K562 (cell line): ENCODE results near the gene HPD. TPM values are rescaled to one million over a fixed set of nuclear protein-coding genes. Genes with fewer than 3 reads are reported as not detected.

ENCODE experiments used
- ARID4B ChIP-seq: sonication (generic); formaldehyde crosslinking; IDR thresholded peaks from 2 replicates; pipeline ENCODE4 v1.8.0; 2022; ENCODE audit warnings: mild to moderate bottlenecking, missing genetic modification reagents
- ATF4 ChIP-seq: fragments of 450-650 bp; formaldehyde crosslinking; IDR thresholded peaks from 2 replicates; pipeline ENCODE4 v1.4.0; 2022; ENCODE audit warnings: mild to moderate bottlenecking, moderate library complexity
- HOMEZ ChIP-seq: fragments of 250-450 bp; sonication (Bioruptor Pico); IDR thresholded peaks from 2 replicates; pipeline ENCODE4 v1.4.0; 2020; ENCODE audit warnings: mild to moderate bottlenecking, moderate library complexity
- MAFG ChIP-seq: fragments of 450-650 bp; conservative IDR thresholded peaks from 2 replicates; pipeline ENCODE4 v1.6.1; 2016; ENCODE audit warnings: missing genetic modification characterization, missing compliant biosample characterization
- MAZ ChIP-seq, 2 experiments: fragments of 450-650 bp in 1 of 2; sonication (generic) in 1 of 2; formaldehyde crosslinking; IDR thresholded peaks in 1 of 2; conservative IDR thresholded peaks in 1 of 2; 2 replicates each; pipeline versions ENCODE4 v1.4.0 to v1.5.0; 2020; ENCODE audit warnings: mild to moderate bottlenecking in 1 of 2, missing genetic modification reagents in 1 of 2
- MTF1 ChIP-seq: fragments of 250-450 bp; sonication (Bioruptor Pico); IDR thresholded peaks from 2 replicates; pipeline ENCODE4 v1.9.0; 2021; ENCODE audit warnings: moderate library complexity, mild to moderate bottlenecking, inconsistent platforms, borderline replicate concordance
- RFX5 ChIP-seq: IDR thresholded peaks from 2 replicates; pipeline ENCODE4 v1.6.1; 2011; ENCODE audit warnings: low read depth, mild to moderate bottlenecking, improper control_type of control experiment, low read length
- RFX7 ChIP-seq: fragments of 250-450 bp; sonication (Bioruptor Pico); IDR thresholded peaks from 2 replicates; pipeline ENCODE4 v1.5.1; 2021; ENCODE audit warnings: mild to moderate bottlenecking
- TBP ChIP-seq: optimal IDR thresholded peaks from 2 replicates; pipeline ENCODE3; 2011; ENCODE audit warnings: low read depth, low read length, improper control_type of control experiment
- TSC22D4 ChIP-seq: fragments of 450-650 bp; IDR thresholded peaks from 2 replicates; pipeline ENCODE4 v1.6.1; 2016; ENCODE audit warnings: missing genetic modification characterization, missing biosample characterization, control low read depth
- ZNF134 ChIP-seq: fragments of 250-450 bp; sonication (Bioruptor Pico); conservative IDR thresholded peaks from 2 replicates; pipeline ENCODE4 v1.4.0; 2020
- ZNF785 ChIP-seq: fragments of 250-450 bp; sonication (Bioruptor Pico); IDR thresholded peaks from 2 replicates; pipeline ENCODE4 v1.4.0; 2020; ENCODE audit warnings: mild to moderate bottlenecking
- polyA plus RNA-seq, 8 experiments: library from polyadenylated mRNA; depleted of rRNA in 4 of 8; stranded (reverse) in 5 of 8; unstranded in 3 of 8; fragments of >200 nt; fragmentation: Nextera tagmentation in 2 of 8; fragmentation: Illumina TruSeq in 1 of 8; extraction: Ambion mirVana in 2 of 8; extraction: Trizol in 1 of 8; gene quantifications; 2 replicates each; pipeline versions ENCODE4 v1.2.1 to v1.2.3, GENCODE V29; 2011 to 2014; ENCODE audit warnings: inconsistent platforms in 1 of 8, missing spikeins in 1 of 8
- total RNA-seq, 7 experiments: library from RNA; depleted of rRNA in 6 of 7; stranded (reverse); fragments of >200 nt in 6 of 7; fragmentation: Illumina TruSeq in 2 of 7; extraction: Trizol in 2 of 7; gene quantifications; 2 replicates each; pipeline versions ENCODE4 v1.2.1 to v1.2.3, GENCODE V29; 2011 to 2021; ENCODE audit warnings: low replicate concordance in 1 of 7
- TF ChIP-seq, protein P1 (sequence below), 2 experiments: fragments of 450-650 bp in 1 of 2; IDR thresholded peaks; 2 replicates each; pipeline ENCODE4 v1.6.1; 2011 to 2017; ENCODE audit warnings: low read depth in 2 of 2, antibody characterized with exemption in 1 of 2, borderline replicate concordance in 1 of 2, low read length in 1 of 2, mild to moderate bottlenecking in 1 of 2, mixed read lengths in 1 of 2; ENCODE audit not compliant: control insufficient read depth in 1 of 2

HPD gene
- total and polyA plus RNA-seq, 9 of the 15 experiments (the other 6 are each of a cell fraction or from before 2014, with no cell fraction given) = 0.06 to 0.29 (median 0.07) TPM; not detected in 4

DNA sequence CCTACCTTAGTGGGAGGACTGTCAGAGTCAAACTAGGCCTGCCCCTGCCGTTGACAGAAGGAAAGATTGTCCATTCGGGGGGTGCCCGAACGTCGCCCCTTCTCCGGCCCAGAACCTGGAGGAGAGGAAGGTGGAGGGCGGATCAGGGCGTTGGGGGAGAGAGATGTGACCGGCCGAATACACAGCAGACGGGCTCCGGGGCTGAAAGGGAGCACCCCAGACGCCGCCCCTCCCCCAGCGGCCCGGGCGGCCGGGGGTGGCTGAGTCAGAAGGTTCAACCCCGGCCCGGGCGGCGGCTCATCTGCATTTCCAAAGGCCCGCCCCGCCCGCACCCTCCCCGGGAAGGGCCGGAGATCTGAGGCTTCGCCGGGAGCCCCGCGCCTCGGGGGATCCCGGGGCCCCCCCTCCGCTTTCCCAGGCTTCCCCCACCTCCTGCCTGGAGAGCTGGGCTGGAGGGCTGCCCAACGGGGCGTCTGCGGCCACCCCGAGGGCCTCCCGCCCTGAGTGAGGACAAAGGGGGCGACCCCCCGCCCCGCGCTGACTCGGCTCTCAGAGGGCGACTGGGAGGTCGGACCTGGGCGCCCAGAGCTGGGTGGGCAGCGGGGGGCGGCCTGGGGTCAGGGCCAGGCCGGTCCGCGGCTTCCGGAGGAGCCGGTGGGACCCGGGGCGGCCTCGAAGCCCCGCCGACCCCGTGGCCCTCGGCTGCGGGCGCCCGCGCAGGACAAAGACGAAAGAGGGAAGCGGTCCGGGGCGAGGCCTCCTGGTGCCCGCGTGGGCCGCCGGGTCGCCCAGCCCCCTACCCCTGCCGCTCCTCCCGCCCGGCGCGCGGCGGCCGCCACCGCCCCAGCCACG lies 58.6 kb downstream of the HPD start (continued):
- TF ChIP-seq ARID4B = no peak
- TF ChIP-seq ZNF785 (CRISPR knock-in tag) = no peak
- peak; percentile 46 for TF ChIP-seq TBP
- TF ChIP-seq, protein P1, sequence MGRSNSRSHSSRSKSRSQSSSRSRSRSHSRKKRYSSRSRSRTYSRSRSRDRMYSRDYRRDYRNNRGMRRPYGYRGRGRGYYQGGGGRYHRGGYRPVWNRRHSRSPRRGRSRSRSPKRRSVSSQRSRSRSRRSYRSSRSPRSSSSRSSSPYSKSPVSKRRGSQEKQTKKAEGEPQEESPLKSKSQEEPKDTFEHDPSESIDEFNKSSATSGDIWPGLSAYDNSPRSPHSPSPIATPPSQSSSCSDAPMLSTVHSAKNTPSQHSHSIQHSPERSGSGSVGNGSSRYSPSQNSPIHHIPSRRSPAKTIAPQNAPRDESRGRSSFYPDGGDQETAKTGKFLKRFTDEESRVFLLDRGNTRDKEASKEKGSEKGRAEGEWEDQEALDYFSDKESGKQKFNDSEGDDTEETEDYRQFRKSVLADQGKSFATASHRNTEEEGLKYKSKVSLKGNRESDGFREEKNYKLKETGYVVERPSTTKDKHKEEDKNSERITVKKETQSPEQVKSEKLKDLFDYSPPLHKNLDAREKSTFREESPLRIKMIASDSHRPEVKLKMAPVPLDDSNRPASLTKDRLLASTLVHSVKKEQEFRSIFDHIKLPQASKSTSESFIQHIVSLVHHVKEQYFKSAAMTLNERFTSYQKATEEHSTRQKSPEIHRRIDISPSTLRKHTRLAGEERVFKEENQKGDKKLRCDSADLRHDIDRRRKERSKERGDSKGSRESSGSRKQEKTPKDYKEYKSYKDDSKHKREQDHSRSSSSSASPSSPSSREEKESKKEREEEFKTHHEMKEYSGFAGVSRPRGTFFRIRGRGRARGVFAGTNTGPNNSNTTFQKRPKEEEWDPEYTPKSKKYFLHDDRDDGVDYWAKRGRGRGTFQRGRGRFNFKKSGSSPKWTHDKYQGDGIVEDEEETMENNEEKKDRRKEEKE (IDR thresholded peaks at IDR 0.05; ENCODE audit: borderline replicate concordance in 1 of 2, control insufficient read depth in 1 of 2, low read depth in 2 of 2, low read length in 1 of 2) = peak in 1 of 2 experiments; percentile 67; a peak in 2 of 4 replicates
- no peak for TF ChIP-seq ATF4 (CRISPR knock-in tag)
- no peak for TF ChIP-seq MTF1 (CRISPR knock-in tag)
- peak; percentile 91 to 94 for TF ChIP-seq MAZ (CRISPR knock-in tag; conservative IDR thresholded peaks at IDR 0.05 in 1 of 2, IDR thresholded peaks at IDR 0.05 in 1 of 2)
- TF ChIP-seq TSC22D4 (tag) = no peak
- peak; percentile 45 for TF ChIP-seq MAFG
- TF ChIP-seq ZNF134 (CRISPR knock-in tag) = no peak
- no peak for TF ChIP-seq HOMEZ (CRISPR knock-in tag)
- TF ChIP-seq RFX7 = no peak
- TF ChIP-seq RFX5 = no peak
